Activated CD4-positive, alpha-beta memory T cell treated with anti-CD3 and anti-CD28 coated beads, Interleukin-2, amount 10 ng/mL, durations not matched to agents 7 days and 5 days (primary cell): Measurements from ENCODE around the gene FBXL16. TPM values are rescaled to one million over a fixed set of nuclear protein-coding genes. Genes with fewer than 3 reads are reported as not detected.

ENCODE experiments used
- CTCF ChIA-PET: fragments of 350-600 bp; sonication (Branson Sonifier 250); formaldehyde crosslinking; loops from one replicate; lab custom pipeline; 2021; ENCODE audit warnings: antibody characterized with exemption, inconsistent platforms; lab: Charles Lee
- POLR2A ChIA-PET: fragments of 350-600 bp; sonication (Branson Sonifier 250); formaldehyde crosslinking; loops from one replicate; lab custom pipeline; 2021; ENCODE audit warnings: antibody characterized with exemption; lab: Charles Lee
- DNase-seq: peaks from one replicate; pipeline ENCODE4 v3.0.0-alpha.2; 2020
- H3K27ac Mint-ChIP-seq: one replicate; pipeline ENCODE4 v1.8.0; 2021; ENCODE audit warnings: mild to moderate bottlenecking, mixed read lengths
- H3K27me3 Mint-ChIP-seq: one replicate; pipeline ENCODE4 v1.8.0; 2021; ENCODE audit warnings: mixed read lengths
- H3K36me3 Mint-ChIP-seq: one replicate; pipeline ENCODE4 v1.8.0; 2021; ENCODE audit warnings: low read depth, mixed read lengths
- H3K4me1 Mint-ChIP-seq: one replicate; pipeline ENCODE4 v1.8.0; 2021; ENCODE audit warnings: mixed read lengths
- H3K4me3 Mint-ChIP-seq: one replicate; pipeline ENCODE4 v1.8.0; 2021; ENCODE audit warnings: mild to moderate bottlenecking, mixed read lengths
- H3K9me3 Mint-ChIP-seq: one replicate; pipeline ENCODE4 v1.8.0; 2021; ENCODE audit warnings: mixed read lengths
- total RNA-seq, 2 experiments: library from RNA; stranded (reverse); gene quantifications; one replicate each; pipeline ENCODE4 v1.2.3, GENCODE V29; 2021

Gene FBXL16
- total RNA-seq, 2 experiments from 2014 or later = 30.9 to 34.6 TPM

GRCh38 chr16:687499-687898 lies 18.1 kb downstream of the FBXL16 start:
- Mint-ChIP-seq H3K4me3 (no peak overlapping the region), H3K27me3 (no peaks in the 10 kb centered on the region), H3K4me1 (peaks cover 46% of the 10 kb centered on the region), H3K9me3 (no peaks in the 10 kb centered on the region), H3K36me3 (peaks cover 19% of the 10 kb centered on the region), H3K27ac (no peak overlapping the region)
- DNase-seq = no peak
- ChIA-PET CTCF (no interaction called here), POLR2A (interaction anchor here (1.0 kb wide), 1 partner anchor 9 kb away, joined by 3 read pairs; no protein-coding TSS in a partner anchor)

GRCh38 chr16:686459-687260 lies 18.9 kb downstream of the FBXL16 start:
- POLR2A ChIA-PET = interaction anchor here (1.0 kb wide), 1 partner anchor 9 kb away, joined by 3 read pairs; no protein-coding TSS in a partner anchor
- no peaks in the 10 kb centered on the region for H3K27me3 Mint-ChIP-seq
- DNase-seq = no peak
- H3K9me3 Mint-ChIP-seq = no peaks in the 10 kb centered on the region
- peaks cover 51% of the 10 kb centered on the region for H3K4me1 Mint-ChIP-seq
- H3K27ac Mint-ChIP-seq = no peak overlapping the region
- CTCF ChIA-PET = interaction anchor here (0.9 to 1.3 kb wide), 2 partner anchors 9 to 19 kb away, joined by 3 to 4 read pairs; partner anchors contain the start of gene RHOT2
- peaks cover 25% of the 10 kb centered on the region for H3K36me3 Mint-ChIP-seq
- no peak overlapping the region for H3K4me3 Mint-ChIP-seq

GRCh38 chr16:685967-686366 lies 19.6 kb downstream of the FBXL16 start:
- H3K9me3 Mint-ChIP-seq = no peaks in the 10 kb centered on the region
- H3K27me3 Mint-ChIP-seq = no peaks in the 10 kb centered on the region
- POLR2A ChIA-PET = interaction anchor here (1.0 kb wide), 1 partner anchor 9 kb away, joined by 3 read pairs; no protein-coding TSS in a partner anchor
- CTCF ChIA-PET = interaction anchor here (0.9 to 1.3 kb wide), 2 partner anchors 9 to 19 kb away, joined by 3 to 4 read pairs; partner anchors contain the start of gene RHOT2
- DNase-seq = no peak
- peak overlapping the region; percentile 30 for H3K4me3 Mint-ChIP-seq
- H3K4me1 Mint-ChIP-seq = peaks cover 56% of the 10 kb centered on the region
- H3K27ac Mint-ChIP-seq = no peak overlapping the region
- H3K36me3 Mint-ChIP-seq = peaks cover 30% of the 10 kb centered on the region

GRCh38 chr16:684961-685696 lies 20.5 kb downstream of the FBXL16 start:
- Mint-ChIP-seq H3K27me3 (no peaks in the 10 kb centered on the region), H3K9me3 (no peaks in the 10 kb centered on the region), H3K27ac (no peak overlapping the region), H3K36me3 (peaks cover 31% of the 10 kb centered on the region), H3K4me3 (no peak overlapping the region), H3K4me1 (peaks cover 51% of the 10 kb centered on the region)
- ChIA-PET POLR2A (interaction anchor here (0.7 to 1.9 kb wide), 6 partner anchors 10 to 48 kb away, joined by 3 to 16 read pairs (median 6); partner anchors contain the start of genes ANTKMT, METTL26 and RHBDL1), CTCF (no interaction called here)
- DNase-seq = no peak

GRCh38 chr16:684071-684794 lies 21.4 kb downstream of the FBXL16 start, which contains the start of gene JMJD8:
JMJD8 (minus strand) TSS chr16:684334; CDS start chr16:684319, 15 bp downstream.
- no peaks in the 10 kb centered on the region for H3K27me3 Mint-ChIP-seq

GRCh38 chr16:683396-684070 lies 22.1 kb downstream of the FBXL16 start:
- Mint-ChIP-seq H3K27ac (peak overlapping the region; percentile 35), H3K9me3 (no peaks in the 10 kb centered on the region), H3K27me3 (no peaks in the 10 kb centered on the region), H3K4me3 (peak overlapping the region; percentile 81), H3K4me1 (peaks cover 47% of the 10 kb centered on the region), H3K36me3 (peaks cover 31% of the 10 kb centered on the region)
- no peak for DNase-seq
- CTCF ChIA-PET = no interaction called here
- POLR2A ChIA-PET = interaction anchor here (1.0 to 1.9 kb wide), 8 partner anchors 8 to 47 kb away, joined by 3 to 16 read pairs (median 5); partner anchors contain the start of genes ANTKMT, METTL26 and RHBDL1

More at GRCh38 chr16:684071-684794, 21.4 kb downstream of the FBXL16 start, which contains the start of gene JMJD8:
- peaks cover 49% of the 10 kb centered on the region for H3K4me1 Mint-ChIP-seq
- H3K27ac Mint-ChIP-seq = peak within 1 kb of the TSS; percentile 64
- peak; percentile 97 for DNase-seq
- peaks cover 31% of the 10 kb centered on the region for H3K36me3 Mint-ChIP-seq
- H3K4me3 Mint-ChIP-seq = peak within 1 kb of the TSS; percentile 81
- ChIA-PET POLR2A (interaction anchor here (0.7 to 1.9 kb wide), 9 partner anchors 9 to 47 kb away, joined by 3 to 16 read pairs (median 4); partner anchors contain the start of genes ANTKMT, METTL26 and RHBDL1), CTCF (no interaction called here)
- no peaks in the 10 kb centered on the region for H3K9me3 Mint-ChIP-seq

- no peak for DNase-seq
- H3K4me3 Mint-ChIP-seq = peak overlapping the region; percentile 81
- H3K36me3 Mint-ChIP-seq = peaks cover 31% of the 10 kb centered on the region
- peak overlapping the region; percentile 58 for H3K27ac Mint-ChIP-seq
- H3K4me1 Mint-ChIP-seq = peaks cover 45% of the 10 kb centered on the region
- no peaks in the 10 kb centered on the region for H3K27me3 Mint-ChIP-seq
- no peaks in the 10 kb centered on the region for H3K9me3 Mint-ChIP-seq
- CTCF ChIA-PET = interaction anchor here (1.7 kb wide), 1 partner anchor 15 kb away, joined by 4 read pairs; the partner anchor contains the start of gene RHOT2
- POLR2A ChIA-PET = interaction anchor here (1.5 to 4.9 kb wide), 3 partner anchors 7 to 15 kb away, joined by 5 to 35 read pairs (median 22); partner anchors contain the start of genes RHOT2 and WDR24
These were observed 22.9 kb downstream of the FBXL16 start for GRCh38 chr16:682493-683395.

GRCh38 chr16:681746-682427 lies 23.7 kb downstream of the FBXL16 start:
- no peak for DNase-seq
- H3K36me3 Mint-ChIP-seq = peaks cover 27% of the 10 kb centered on the region
- no peaks in the 10 kb centered on the region for H3K27me3 Mint-ChIP-seq
- CTCF ChIA-PET = interaction anchor here (1.7 kb wide), 1 partner anchor 14 kb away, joined by 4 read pairs; the partner anchor contains the start of gene RHOT2
- peak overlapping the region; percentile 81 for H3K4me3 Mint-ChIP-seq
- peaks cover 49% of the 10 kb centered on the region for H3K4me1 Mint-ChIP-seq
- POLR2A ChIA-PET = interaction anchor here (1.3 to 4.9 kb wide), 4 partner anchors 8 to 110 kb away, joined by 3 to 35 read pairs (median 14); partner anchors contain the start of genes RHOT2 and WDR24
- H3K9me3 Mint-ChIP-seq = no peaks in the 10 kb centered on the region
- peak overlapping the region; percentile 58 for H3K27ac Mint-ChIP-seq

GRCh38 chr16:680967-681745 lies 24.4 kb downstream of the FBXL16 start:
- Mint-ChIP-seq H3K9me3 (no peaks in the 10 kb centered on the region), H3K27me3 (no peaks in the 10 kb centered on the region), H3K4me1 (peaks cover 51% of the 10 kb centered on the region), H3K36me3 (peaks cover 24% of the 10 kb centered on the region), H3K27ac (peak overlapping the region; percentile 62), H3K4me3 (peak overlapping the region; percentile 81)
- POLR2A ChIA-PET = interaction anchor here (0.6 to 4.9 kb wide), 11 partner anchors 9 to 1284 kb away, joined by 3 to 35 read pairs (median 4); partner anchors contain the start of genes METTL26, RHOT2, RPS2 and WDR24
- CTCF ChIA-PET = interaction anchor here (1.0 to 2.1 kb wide), 6 partner anchors 13 to 33 kb away, joined by 3 to 8 read pairs (median 4); partner anchors contain the start of gene RHOT2
- no peak for DNase-seq
